Prostate gland (tissue), 2 donors: ENCODE results near the gene PTRH1.

Experiments
- CTCF ChIP-seq, 4 experiments: fragments of 200-600 bp in 2 of 4; fragments of 450-650 bp in 2 of 4; sonication (generic) in 2 of 4; IDR thresholded peaks; 1 replicate in 3 of 4; 2 replicates in 1 of 4; pipeline ENCODE4 v1.5.1; 2016 to 2019; ENCODE audit warnings: antibody characterized with exemption in 4 of 4, mild to moderate bottlenecking in 2 of 4, moderate library complexity in 2 of 4
- POLR2A ChIP-seq: fragments of 450-650 bp; IDR thresholded peaks from one replicate; pipeline ENCODE4 v1.6.1; 2016; ENCODE audit warnings: antibody characterized with exemption, mild to moderate bottlenecking
- POLR2AphosphoS5 ChIP-seq: sonication (generic); formaldehyde crosslinking; IDR thresholded peaks from one replicate; pipeline ENCODE4 v1.6.1; 2017; ENCODE audit warnings: antibody characterized with exemption

- TF ChIP-seq CTCF (IDR thresholded peaks at IDR 0.05) = no peak
- TF ChIP-seq POLR2AphosphoS5 = no peak
- TF ChIP-seq POLR2A = no peak
Observed at GRCh38 chr9:127712867-127713266, 2.6 kb downstream of the PTRH1 start.
